K562 (cell line): Measurements from ENCODE around the gene RSRC1. TPM values are rescaled to one million over a fixed set of nuclear protein-coding genes. Genes with fewer than 3 reads are reported as not detected.

ENCODE experiments used
- ASH1L ChIP-seq: fragments of 450-650 bp; IDR thresholded peaks from 2 replicates; pipeline ENCODE4 v1.6.1; 2018; ENCODE audit warnings: borderline replicate concordance, mild to moderate bottlenecking, low read depth; ENCODE audit not compliant: partially characterized antibody
- BRD9 ChIP-seq: fragments of 450-650 bp; IDR thresholded peaks from 2 replicates; pipeline ENCODE4 v1.6.1; 2018; ENCODE audit warnings: low read depth; ENCODE audit not compliant: partially characterized antibody
- CHD1 ChIP-seq: fragments of 200-600 bp; sonication (generic); IDR thresholded peaks from one replicate; pipeline ENCODE4 v1.6.1; 2012; ENCODE audit warnings: mild to moderate bottlenecking, moderate library complexity, low read length, inconsistent platforms
- ETV1 ChIP-seq: fragments of 450-650 bp; conservative IDR thresholded peaks from 2 replicates; pipeline ENCODE4 v1.6.1; 2016; ENCODE audit warnings: missing genetic modification characterization, control low read depth, low read depth, missing compliant biosample characterization
- HMGN3 ChIP-seq: IDR thresholded peaks from 2 replicates; pipeline ENCODE4 v1.6.1; 2011; ENCODE audit warnings: borderline replicate concordance, low read depth, mild to moderate bottlenecking, mixed read lengths, low read length; ENCODE audit not compliant: insufficient read length; ENCODE audit errors: extremely low read depth
- KDM4B ChIP-seq, 2 experiments: fragments of 450-650 bp in 1 of 2; sonication (generic) in 1 of 2; IDR thresholded peaks; 2 replicates each; pipeline ENCODE4 v1.6.1; 2016 to 2017; ENCODE audit warnings: borderline replicate concordance in 2 of 2, antibody characterized with exemption in 1 of 2, low read depth in 1 of 2, mild to moderate bottlenecking in 1 of 2
- MEF2D ChIP-seq: conservative IDR thresholded peaks from 2 replicates; pipeline ENCODE4 v1.6.1; 2016; ENCODE audit warnings: low read depth, missing genetic modification characterization, missing compliant biosample characterization
- NCOA4 ChIP-seq: fragments of 450-650 bp; IDR thresholded peaks from 2 replicates; pipeline ENCODE4 v1.6.1; 2018; ENCODE audit warnings: mild to moderate bottlenecking; ENCODE audit not compliant: partially characterized antibody
- TCF3 ChIP-seq: sonication (generic); formaldehyde crosslinking; IDR thresholded peaks from 2 replicates; pipeline ENCODE4 v1.4.0; 2020; ENCODE audit warnings: mild to moderate bottlenecking, missing genetic modification reagents
- TEAD2 ChIP-seq: fragments of 450-650 bp; IDR thresholded peaks from 2 replicates; pipeline ENCODE4 v1.6.1; 2016; ENCODE audit warnings: missing genetic modification characterization, control low read depth, missing compliant biosample characterization
- THAP12 ChIP-seq: fragments of 250-450 bp; sonication (Bioruptor Pico); IDR thresholded peaks from 2 replicates; pipeline ENCODE4 v1.9.0; 2021; ENCODE audit warnings: mild to moderate bottlenecking, inconsistent platforms
- ZNF143 ChIP-seq: sonication (generic); formaldehyde crosslinking; IDR thresholded peaks from 2 replicates; pipeline ENCODE4 v1.9.0; 2022; ENCODE audit warnings: mild to moderate bottlenecking, missing genetic modification reagents
- ZNF449 ChIP-seq: fragments of 250-450 bp; sonication (Bioruptor Pico); IDR thresholded peaks from 2 replicates; pipeline ENCODE4 v1.8.0; 2022; ENCODE audit warnings: moderate library complexity, mild to moderate bottlenecking, inconsistent platforms
- ZNF561 ChIP-seq: fragments of 450-650 bp; formaldehyde crosslinking; conservative IDR thresholded peaks from 2 replicates; pipeline ENCODE4 v1.4.0; 2020; ENCODE audit warnings: mild to moderate bottlenecking, moderate library complexity
- ZNF696 ChIP-seq: fragments of 250-450 bp; sonication (Bioruptor Pico); conservative IDR thresholded peaks from 2 replicates; pipeline ENCODE4 v1.4.0; 2020; ENCODE audit warnings: mild to moderate bottlenecking, moderate library complexity
- ZNF76 ChIP-seq: fragments of 250-450 bp; sonication (Bioruptor Pico); IDR thresholded peaks from 2 replicates; pipeline ENCODE4 v1.4.0; 2020; ENCODE audit warnings: mild to moderate bottlenecking, moderate library complexity, borderline replicate concordance
- polyA plus RNA-seq, 8 experiments: library from polyadenylated mRNA; depleted of rRNA in 4 of 8; stranded (reverse) in 5 of 8; unstranded in 3 of 8; fragments of >200 nt; fragmentation: Nextera tagmentation in 2 of 8; fragmentation: Illumina TruSeq in 1 of 8; extraction: Ambion mirVana in 2 of 8; extraction: Trizol in 1 of 8; gene quantifications; 2 replicates each; pipeline versions ENCODE4 v1.2.1 to v1.2.3, GENCODE V29; 2011 to 2014; ENCODE audit warnings: inconsistent platforms in 1 of 8, missing spikeins in 1 of 8
- total RNA-seq, 7 experiments: library from RNA; depleted of rRNA in 6 of 7; stranded (reverse); fragments of >200 nt in 6 of 7; fragmentation: Illumina TruSeq in 2 of 7; extraction: Trizol in 2 of 7; gene quantifications; 2 replicates each; pipeline versions ENCODE4 v1.2.1 to v1.2.3, GENCODE V29; 2011 to 2021; ENCODE audit warnings: low replicate concordance in 1 of 7
- TF ChIP-seq, protein P1 (sequence below): IDR thresholded peaks from 2 replicates; pipeline ENCODE4 v1.6.1; 2011; ENCODE audit warnings: borderline replicate concordance, low read depth, mild to moderate bottlenecking, moderate library complexity, low read length; ENCODE audit not compliant: insufficient read depth, poor library complexity, severe bottlenecking

The RSRC1 gene
- total and polyA plus RNA-seq, 9 of the 15 experiments (the other 6 are each of a cell fraction or from before 2014, with no cell fraction given): 19.3 to 128 (median 75.5) TPM

DNA sequence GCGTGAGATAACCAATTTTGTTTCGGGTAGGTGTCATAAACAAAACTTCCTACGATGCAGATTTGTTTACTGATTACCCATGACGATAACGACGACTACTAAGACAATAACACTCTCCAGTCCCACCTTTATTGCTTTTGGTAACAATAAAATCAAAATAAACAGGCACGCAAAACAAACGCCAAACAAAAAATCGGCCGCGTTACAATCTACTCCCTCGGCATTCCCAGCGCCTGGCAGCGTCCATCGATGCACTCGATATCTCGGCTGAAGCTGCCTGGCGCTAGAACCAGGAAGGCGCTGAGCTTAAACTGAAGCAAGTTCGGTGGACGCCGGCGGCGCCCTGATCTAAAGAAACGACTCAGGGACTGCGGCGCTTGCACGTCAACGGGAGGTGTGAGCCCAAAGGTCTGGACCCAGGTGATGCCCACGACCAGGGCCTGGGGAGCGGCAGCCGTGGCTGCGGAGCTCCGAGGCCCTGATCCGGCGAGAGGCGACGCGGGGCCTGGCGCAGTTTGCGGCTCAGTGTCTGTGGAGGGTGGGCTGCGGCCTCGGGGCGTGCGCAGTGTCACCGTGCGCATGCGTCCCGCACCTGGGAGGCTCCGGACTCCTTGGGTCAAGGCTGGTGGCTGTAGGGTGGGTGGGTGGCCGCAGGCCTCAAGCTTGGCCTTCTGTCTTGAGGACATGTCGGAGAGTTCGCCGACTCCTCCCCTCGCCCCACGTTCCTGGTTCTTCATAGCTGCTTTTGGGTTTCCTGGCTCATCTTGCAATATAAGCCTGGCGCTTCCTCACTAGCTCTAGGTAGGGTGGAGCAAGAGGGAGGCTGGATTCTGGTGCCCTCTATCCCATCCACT lies at the start of gene RSRC1 (continued):
- TF ChIP-seq, protein P1, sequence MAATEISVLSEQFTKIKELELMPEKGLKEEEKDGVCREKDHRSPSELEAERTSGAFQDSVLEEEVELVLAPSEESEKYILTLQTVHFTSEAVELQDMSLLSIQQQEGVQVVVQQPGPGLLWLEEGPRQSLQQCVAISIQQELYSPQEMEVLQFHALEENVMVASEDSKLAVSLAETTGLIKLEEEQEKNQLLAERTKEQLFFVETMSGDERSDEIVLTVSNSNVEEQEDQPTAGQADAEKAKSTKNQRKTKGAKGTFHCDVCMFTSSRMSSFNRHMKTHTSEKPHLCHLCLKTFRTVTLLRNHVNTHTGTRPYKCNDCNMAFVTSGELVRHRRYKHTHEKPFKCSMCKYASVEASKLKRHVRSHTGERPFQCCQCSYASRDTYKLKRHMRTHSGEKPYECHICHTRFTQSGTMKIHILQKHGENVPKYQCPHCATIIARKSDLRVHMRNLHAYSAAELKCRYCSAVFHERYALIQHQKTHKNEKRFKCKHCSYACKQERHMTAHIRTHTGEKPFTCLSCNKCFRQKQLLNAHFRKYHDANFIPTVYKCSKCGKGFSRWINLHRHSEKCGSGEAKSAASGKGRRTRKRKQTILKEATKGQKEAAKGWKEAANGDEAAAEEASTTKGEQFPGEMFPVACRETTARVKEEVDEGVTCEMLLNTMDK: no peak
- TF ChIP-seq TEAD2 (tag) (no peak), ZNF696 (CRISPR knock-in tag) (no peak), THAP12 (no peak), ASH1L (peak; percentile 63), BRD9 (peak; percentile 92), ZNF143 (CRISPR knock-in tag) (no peak), ZNF561 (CRISPR knock-in tag) (no peak), KDM4B (IDR thresholded peaks at IDR 0.05; ENCODE audit: borderline replicate concordance in 2 of 2, low read depth in 1 of 2) (no peak), CHD1 (no peak), ZNF76 (CRISPR knock-in tag) (no peak), TCF3 (CRISPR knock-in tag) (no peak), ETV1 (no peak; the same call in 1 of the 2 replicates), NCOA4 (peak; percentile 98), MEF2D (tag) (no peak), ZNF449 (CRISPR knock-in tag) (no peak), HMGN3 (peak; percentile 72)
